ENCODE data around the gene GGA3.

- TF ChIP-seq, protein P1, sequence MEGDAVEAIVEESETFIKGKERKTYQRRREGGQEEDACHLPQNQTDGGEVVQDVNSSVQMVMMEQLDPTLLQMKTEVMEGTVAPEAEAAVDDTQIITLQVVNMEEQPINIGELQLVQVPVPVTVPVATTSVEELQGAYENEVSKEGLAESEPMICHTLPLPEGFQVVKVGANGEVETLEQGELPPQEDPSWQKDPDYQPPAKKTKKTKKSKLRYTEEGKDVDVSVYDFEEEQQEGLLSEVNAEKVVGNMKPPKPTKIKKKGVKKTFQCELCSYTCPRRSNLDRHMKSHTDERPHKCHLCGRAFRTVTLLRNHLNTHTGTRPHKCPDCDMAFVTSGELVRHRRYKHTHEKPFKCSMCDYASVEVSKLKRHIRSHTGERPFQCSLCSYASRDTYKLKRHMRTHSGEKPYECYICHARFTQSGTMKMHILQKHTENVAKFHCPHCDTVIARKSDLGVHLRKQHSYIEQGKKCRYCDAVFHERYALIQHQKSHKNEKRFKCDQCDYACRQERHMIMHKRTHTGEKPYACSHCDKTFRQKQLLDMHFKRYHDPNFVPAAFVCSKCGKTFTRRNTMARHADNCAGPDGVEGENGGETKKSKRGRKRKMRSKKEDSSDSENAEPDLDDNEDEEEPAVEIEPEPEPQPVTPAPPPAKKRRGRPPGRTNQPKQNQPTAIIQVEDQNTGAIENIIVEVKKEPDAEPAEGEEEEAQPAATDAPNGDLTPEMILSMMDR (IDR thresholded peaks at IDR 0.05): no peak
- no peak for TF ChIP-seq POLR2AphosphoS5 (IDR thresholded peaks at IDR 0.05; ENCODE audit: low read depth, low read length)
- TF ChIP-seq REST (IDR thresholded peaks at IDR 0.05; ENCODE audit: insufficient read depth in 1 of 2, low read depth in 2 of 2, low read length in 1 of 2): no peak
Observed at GRCh38 chr17:75295201-75296158, 34.1 kb upstream of the GGA3 start.

All from Panc1 (cell line).